ENCODE data around the gene ALDH1L2. TPM values are rescaled to one million over a fixed set of nuclear protein-coding genes. Genes with fewer than 3 reads are reported as not detected.

ALDH1L2 gene
- total and polyA plus RNA-seq, 12 donors: 1.1 to 3.7 (median 1.5) TPM

DNA sequence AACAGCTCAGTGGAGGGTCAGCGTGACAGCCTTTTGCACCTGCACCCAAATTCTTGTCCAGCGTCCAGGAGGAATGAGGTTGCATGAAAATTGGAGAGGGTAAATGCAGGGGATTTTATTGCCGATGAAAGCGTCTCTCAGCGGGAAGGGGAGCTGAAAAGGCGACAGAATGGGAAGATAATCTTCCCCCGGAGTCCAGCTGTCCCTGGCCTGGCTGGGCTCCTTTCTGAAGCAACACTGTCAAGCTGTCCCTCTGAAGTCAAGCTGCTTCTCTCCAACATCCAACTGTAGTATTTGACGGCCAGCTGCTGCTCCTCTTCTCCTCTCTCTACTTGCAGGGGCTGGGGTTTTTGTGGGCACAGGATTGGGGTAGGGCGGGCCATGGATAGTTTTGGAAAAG, 65.5 kb downstream of the ALDH1L2 start:
- DNase-seq (no peak), ATAC-seq (no peak)
- Histone ChIP-seq H3K9me3 (no peaks in the 10 kb centered on the region), H3K36me3 (peaks cover 0 to 47% (median 3%) of the 10 kb centered on the region in 9 donors), H3K4me3 (no peak overlapping the region), H3K27me3 (no peaks in the 10 kb centered on the region), H3K4me1 (no peaks in the 10 kb centered on the region), H3K27ac (no peak overlapping the region)
- intact Hi-C loops (cut with DNase I): no loop called here
- 71 to 85% methylated on average over 9 of the region's 9 CpGs for WGBS, 2 donors
- TF ChIP-seq, protein P1, sequence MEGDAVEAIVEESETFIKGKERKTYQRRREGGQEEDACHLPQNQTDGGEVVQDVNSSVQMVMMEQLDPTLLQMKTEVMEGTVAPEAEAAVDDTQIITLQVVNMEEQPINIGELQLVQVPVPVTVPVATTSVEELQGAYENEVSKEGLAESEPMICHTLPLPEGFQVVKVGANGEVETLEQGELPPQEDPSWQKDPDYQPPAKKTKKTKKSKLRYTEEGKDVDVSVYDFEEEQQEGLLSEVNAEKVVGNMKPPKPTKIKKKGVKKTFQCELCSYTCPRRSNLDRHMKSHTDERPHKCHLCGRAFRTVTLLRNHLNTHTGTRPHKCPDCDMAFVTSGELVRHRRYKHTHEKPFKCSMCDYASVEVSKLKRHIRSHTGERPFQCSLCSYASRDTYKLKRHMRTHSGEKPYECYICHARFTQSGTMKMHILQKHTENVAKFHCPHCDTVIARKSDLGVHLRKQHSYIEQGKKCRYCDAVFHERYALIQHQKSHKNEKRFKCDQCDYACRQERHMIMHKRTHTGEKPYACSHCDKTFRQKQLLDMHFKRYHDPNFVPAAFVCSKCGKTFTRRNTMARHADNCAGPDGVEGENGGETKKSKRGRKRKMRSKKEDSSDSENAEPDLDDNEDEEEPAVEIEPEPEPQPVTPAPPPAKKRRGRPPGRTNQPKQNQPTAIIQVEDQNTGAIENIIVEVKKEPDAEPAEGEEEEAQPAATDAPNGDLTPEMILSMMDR (IDR thresholded peaks at IDR 0.05): no peak

DNA sequence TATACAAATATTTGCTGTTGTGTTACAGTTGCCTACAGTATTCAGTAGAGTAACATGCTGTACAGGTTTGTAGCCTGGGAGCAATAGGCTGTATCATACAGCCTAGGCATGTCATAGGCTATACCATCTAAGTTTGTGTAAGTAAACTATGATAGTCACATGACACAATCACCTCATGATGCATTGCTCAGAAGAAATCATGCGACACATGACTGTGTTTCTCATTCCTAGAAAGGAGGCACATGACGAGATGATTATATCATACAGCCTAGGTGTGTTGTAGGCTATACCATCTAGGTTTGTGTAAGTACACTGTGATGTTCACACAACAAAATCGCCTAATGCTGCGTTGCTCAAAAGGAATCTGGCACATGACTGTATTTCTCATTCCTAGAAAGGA, 66.2 kb downstream of the ALDH1L2 start:
- Histone ChIP-seq H3K27me3 (no peaks in the 10 kb centered on the region), H3K36me3 (peaks cover 0 to 51% (median 3%) of the 10 kb centered on the region in 9 donors), H3K9me3 (no peaks in the 10 kb centered on the region), H3K4me3 (no peak overlapping the region), H3K27ac (no peak overlapping the region), H3K4me1 (no peaks in the 10 kb centered on the region)
- intact Hi-C loops (cut with DNase I): no loop called here
- no peak for ATAC-seq
- 91 to 92% methylated on average over 4 of the region's 4 CpGs for WGBS, 2 donors
- DNase-seq: no peak
- TF ChIP-seq, protein P1 (IDR thresholded peaks at IDR 0.05): no peak

DNA sequence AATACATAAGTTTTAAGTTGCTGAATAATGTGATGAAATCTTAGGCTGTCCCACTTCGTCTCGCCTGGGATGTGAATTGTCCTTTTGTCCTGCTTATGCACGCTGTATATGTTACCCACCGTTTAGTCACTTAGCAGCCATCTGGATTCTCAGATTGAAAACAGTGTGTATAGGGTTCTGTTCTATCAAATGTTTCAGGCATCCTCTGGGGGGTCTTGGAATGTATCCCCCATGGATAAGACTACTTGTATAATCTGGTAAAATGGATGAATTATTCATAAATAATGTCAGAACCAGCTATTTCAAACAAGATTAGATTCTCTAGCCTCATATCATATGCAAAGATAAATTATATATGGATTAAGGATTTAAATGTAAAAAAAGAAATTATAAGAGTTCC, 68.7 kb downstream of the ALDH1L2 start:
- Histone ChIP-seq H3K27ac (no peak overlapping the region), H3K4me3 (no peak overlapping the region), H3K4me1 (no peaks in the 10 kb centered on the region), H3K27me3 (no peaks in the 10 kb centered on the region), H3K36me3 (peaks cover 0 to 75% (median 3%) of the 10 kb centered on the region in 9 donors), H3K9me3 (peaks cover 0 to 13% (median 0%) of the 10 kb centered on the region in 11 donors)
- no peak for DNase-seq
- intact Hi-C loops (cut with DNase I): no loop called here
- TF ChIP-seq, protein P1 (IDR thresholded peaks at IDR 0.05): no peak
- 93 to 96% methylated on average over 4 of the region's 4 CpGs for WGBS, 2 donors
- no peak for ATAC-seq

DNA sequence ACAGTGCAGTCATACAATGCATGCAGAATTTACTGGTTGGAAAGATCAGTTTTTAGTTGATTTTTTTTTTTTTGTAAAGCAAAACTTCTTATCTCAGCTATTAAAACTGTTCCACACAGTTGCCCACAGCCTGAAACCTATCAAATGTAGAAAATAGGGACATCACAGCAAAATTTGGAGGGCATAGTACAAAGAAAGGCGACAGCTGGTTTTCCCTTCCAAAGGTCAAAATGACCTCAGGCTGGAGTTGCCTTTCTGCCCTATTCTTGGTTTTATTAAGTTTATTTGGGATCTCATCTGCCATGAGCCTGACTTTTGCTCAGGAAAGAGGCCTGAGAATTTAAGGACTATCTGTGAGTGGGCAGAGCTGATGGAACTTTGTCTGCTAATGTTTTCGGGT, 69.7 kb downstream of the ALDH1L2 start:
- intact Hi-C loops (cut with DNase I): no loop called here
- Histone ChIP-seq H3K4me3 (no peak overlapping the region), H3K4me1 (no peaks in the 10 kb centered on the region), H3K27me3 (no peaks in the 10 kb centered on the region), H3K36me3 (peaks cover 0 to 85% (median 7%) of the 10 kb centered on the region in 9 donors), H3K9me3 (peaks cover 0 to 22% (median 0%) of the 10 kb centered on the region in 11 donors), H3K27ac (no peak overlapping the region)
- ATAC-seq (no peak), DNase-seq (no peak)
- WGBS, 2 donors: 94 to 95% methylated on average over 2 of the region's 2 CpGs
- TF ChIP-seq, protein P1 (IDR thresholded peaks at IDR 0.05): no peak

Measured in heart right ventricle (tissue), 16 donors.